COR-L47 (cell line): ENCODE results near the gene SOD3.

ENCODE experiments used
- DNase-seq: peaks from one replicate; lab custom pipeline; 2025; lab: John Stamatoyannopoulos, UW

Gene SOD3

GRCh38 chr4:24794916-24795665, at the start of gene SOD3:
TSS of gene SOD3 (plus strand) at chr4:24795573. CDS start at chr4:24799522, 3,949 bp downstream.
- DNase-seq: no peak

- no peak for DNase-seq
Observed at GRCh38 chr4:24747234-24747975, 48.0 kb upstream of the SOD3 start.

GRCh38 chr4:24748023-24748422, 47.4 kb upstream of the SOD3 start:
- DNase-seq: no peak

GRCh38 chr4:24748758-24749350, 46.5 kb upstream of the SOD3 start:
- no peak for DNase-seq

GRCh38 chr4:24750106-24750505, 45.3 kb upstream of the SOD3 start:
- DNase-seq: no peak

GRCh38 chr4:24751926-24752539, 43.3 kb upstream of the SOD3 start:
- no peak for DNase-seq

GRCh38 chr4:24753519-24753918, 41.9 kb upstream of the SOD3 start:
- DNase-seq: no peak

GRCh38 chr4:24754571-24754970, 40.8 kb upstream of the SOD3 start:
- no peak for DNase-seq

GRCh38 chr4:24763631-24764297, 31.6 kb upstream of the SOD3 start:
- DNase-seq: no peak

GRCh38 chr4:24764345-24764744, 31.0 kb upstream of the SOD3 start:
- DNase-seq: no peak

- no peak for DNase-seq
Observed at GRCh38 chr4:24765376-24765988, 29.9 kb upstream of the SOD3 start.

- no peak for DNase-seq
Observed at GRCh38 chr4:24768006-24768405, 27.4 kb upstream of the SOD3 start.

GRCh38 chr4:24768604-24769003, 26.8 kb upstream of the SOD3 start:
- no peak for DNase-seq

- no peak for DNase-seq
Observed at GRCh38 chr4:24769571-24769970, 25.8 kb upstream of the SOD3 start.

GRCh38 chr4:24770032-24770584, 25.3 kb upstream of the SOD3 start:
- no peak for DNase-seq

GRCh38 chr4:24770667-24771066, 24.7 kb upstream of the SOD3 start:
- DNase-seq: no peak

- no peak for DNase-seq
Observed at GRCh38 chr4:24771241-24771640, 24.1 kb upstream of the SOD3 start.

GRCh38 chr4:24772061-24772705, 23.2 kb upstream of the SOD3 start:
- DNase-seq: no peak

- DNase-seq: no peak
Observed at GRCh38 chr4:24772952-24773351, 22.4 kb upstream of the SOD3 start.

GRCh38 chr4:24774452-24774851, 20.9 kb upstream of the SOD3 start:
- DNase-seq: no peak
